GM12872 (cell line): Measurements from ENCODE around the gene GRIK4.

Source experiments
- TF ChIP-seq, protein P1 (sequence below): IDR thresholded peaks from 3 replicates; pipeline ENCODE4 v1.5.1; 2011; ENCODE audit warnings: low read depth, mild to moderate bottlenecking, low read length, moderate library complexity; ENCODE audit not compliant: insufficient read depth

Gene GRIK4

GRCh38 chr11:120744016-120744994 lies 232.8 kb downstream of the GRIK4 start:
- TF ChIP-seq, protein P1, sequence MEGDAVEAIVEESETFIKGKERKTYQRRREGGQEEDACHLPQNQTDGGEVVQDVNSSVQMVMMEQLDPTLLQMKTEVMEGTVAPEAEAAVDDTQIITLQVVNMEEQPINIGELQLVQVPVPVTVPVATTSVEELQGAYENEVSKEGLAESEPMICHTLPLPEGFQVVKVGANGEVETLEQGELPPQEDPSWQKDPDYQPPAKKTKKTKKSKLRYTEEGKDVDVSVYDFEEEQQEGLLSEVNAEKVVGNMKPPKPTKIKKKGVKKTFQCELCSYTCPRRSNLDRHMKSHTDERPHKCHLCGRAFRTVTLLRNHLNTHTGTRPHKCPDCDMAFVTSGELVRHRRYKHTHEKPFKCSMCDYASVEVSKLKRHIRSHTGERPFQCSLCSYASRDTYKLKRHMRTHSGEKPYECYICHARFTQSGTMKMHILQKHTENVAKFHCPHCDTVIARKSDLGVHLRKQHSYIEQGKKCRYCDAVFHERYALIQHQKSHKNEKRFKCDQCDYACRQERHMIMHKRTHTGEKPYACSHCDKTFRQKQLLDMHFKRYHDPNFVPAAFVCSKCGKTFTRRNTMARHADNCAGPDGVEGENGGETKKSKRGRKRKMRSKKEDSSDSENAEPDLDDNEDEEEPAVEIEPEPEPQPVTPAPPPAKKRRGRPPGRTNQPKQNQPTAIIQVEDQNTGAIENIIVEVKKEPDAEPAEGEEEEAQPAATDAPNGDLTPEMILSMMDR: no peak

DNA sequence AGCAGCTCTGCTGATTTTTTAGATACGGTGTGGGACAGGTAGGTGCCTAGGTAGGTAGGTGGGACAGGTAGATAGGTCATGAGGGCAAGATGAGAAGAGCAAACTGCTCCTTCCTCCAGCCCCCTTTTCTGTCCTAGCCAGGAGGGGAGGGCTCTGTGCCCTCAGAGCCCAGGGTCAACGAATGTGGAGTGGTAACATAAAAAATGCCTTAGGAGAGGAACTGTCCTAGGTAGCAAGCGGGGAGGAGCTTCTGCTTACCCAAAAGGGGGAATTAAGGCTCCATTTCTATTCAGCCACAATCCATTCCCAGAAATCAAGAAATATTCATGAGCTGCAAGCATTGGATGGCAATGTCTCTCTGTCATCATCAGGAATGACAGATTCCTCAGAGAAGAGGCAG lies 234.8 kb downstream of the GRIK4 start:
- TF ChIP-seq, protein P1: no peak

DNA sequence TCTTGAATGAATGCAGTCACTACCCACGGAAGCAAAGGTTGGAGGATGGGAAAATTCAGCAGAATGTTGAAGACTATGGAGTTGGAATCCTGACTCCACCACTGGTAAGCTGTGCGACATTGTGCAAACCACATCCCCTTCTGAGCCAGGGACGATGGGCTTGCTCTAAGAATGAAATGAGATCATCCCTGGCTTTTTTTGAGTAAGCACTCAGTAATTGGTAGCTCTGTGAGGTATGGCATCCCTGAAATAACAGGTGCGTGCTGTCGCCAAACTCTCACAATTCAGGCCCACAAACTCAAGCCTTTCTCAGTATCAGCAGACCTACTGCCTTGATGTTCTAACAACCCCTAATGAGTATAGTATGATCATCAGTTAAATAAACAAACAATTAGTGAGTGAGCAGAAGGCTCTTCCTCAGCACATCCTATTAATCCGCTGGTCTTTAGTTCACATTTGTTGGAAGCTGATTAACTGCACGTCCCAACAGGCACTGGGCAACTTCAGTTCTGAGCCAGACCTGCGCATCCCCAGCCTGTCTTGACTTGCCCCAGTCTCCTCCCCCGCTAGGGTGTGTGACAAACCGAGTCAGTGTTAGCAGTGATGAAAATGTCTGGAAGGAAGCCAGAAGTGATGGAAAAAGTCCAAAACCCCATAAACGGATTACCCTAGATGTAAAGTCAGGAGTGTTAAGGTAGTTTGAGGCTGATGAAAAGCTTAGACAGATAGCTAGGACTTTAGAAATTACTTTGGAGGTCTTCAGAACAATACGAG lies 235.5 kb downstream of the GRIK4 start:
- TF ChIP-seq, protein P1: no peak

GRCh38 chr11:120747850-120748814 lies 236.6 kb downstream of the GRIK4 start:
- TF ChIP-seq, protein P1: no peak

GRCh38 chr11:120749395-120749794 lies 237.8 kb downstream of the GRIK4 start:
- TF ChIP-seq, protein P1: no peak

DNA sequence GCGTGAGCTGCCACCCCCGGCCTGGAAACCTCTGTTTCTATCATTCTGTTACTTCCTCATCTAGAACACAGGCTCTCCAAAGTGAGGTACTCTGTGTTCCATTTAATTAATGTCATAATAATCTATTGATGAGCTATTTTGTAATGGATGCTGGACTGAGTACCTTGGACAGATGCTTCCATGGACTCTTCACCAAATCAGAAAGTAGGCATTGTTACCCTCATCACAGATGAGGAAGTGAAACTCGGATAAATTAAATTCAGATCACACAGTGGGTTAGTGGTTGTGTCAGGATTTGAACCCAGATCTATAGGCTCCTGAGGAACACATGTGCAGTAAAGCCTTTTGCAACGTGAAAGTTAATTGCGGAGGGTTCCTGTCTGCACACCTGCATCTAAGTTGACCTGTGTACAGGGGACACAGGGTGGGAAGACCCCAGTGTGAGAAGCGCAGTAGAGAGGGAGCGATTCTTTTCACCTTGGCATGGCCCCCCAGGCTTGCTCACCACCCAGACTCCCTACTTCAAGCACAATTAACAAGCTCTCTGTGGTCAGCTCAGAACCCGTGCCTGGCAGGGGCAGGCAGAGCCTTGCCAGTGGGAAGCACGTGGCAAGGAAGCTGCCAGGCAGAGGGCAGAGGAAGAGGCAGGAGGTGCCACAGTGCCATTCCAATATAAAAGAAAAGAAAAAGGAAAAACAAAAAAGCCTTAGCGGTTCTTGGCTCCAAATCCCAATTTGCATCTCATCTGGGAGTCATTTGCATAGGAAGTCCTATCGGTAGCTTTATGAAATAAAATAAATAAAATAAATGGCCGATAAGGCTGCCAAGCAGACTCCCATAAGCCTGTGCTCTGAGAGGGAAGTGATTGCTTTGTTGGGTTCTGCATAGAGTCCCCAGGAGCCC lies 239.3 kb downstream of the GRIK4 start:
- TF ChIP-seq, protein P1: no peak
